ENCODE data around the gene SLC39A11.

Gene SLC39A11

DNA sequence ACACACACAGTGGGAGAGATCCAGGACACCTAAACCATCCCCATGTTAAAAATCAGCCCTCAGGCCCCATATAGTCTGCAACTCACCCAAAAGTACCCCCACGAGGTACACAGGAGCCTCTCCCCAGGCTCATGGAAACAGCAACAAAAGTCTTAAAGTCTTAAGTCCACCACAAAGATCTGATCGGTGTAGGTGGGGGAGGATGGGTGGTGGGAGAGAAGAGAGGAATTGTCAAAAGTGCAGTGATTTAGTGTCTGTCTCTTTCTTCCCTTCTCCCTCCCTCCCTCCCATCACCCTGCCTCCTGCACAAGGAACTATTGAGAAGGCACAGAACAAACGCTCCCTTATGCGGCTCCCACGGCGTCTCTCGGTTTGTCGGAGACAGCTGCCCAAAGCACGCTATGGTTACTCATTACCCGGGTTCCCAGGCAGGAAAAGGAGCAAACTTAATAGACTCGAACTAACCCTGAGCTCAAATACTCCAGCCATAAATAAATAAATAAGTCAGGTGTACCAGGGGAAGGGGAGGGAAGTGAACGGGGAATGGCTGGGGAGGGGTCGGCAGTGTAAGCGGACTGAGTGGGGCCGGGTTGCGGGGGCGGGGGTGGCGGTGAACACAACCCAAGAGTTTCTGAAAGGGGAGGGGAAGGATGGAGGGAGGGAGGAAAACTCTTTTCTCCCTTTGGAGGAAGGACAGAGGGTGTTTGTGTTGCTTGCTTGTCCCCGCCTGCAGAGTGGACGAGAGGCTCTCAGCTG lies 477.4 kb downstream of the SLC39A11 start:
- in situ Hi-C loops (cut with HindIII; ENCODE audit: low sequenced_read_pairs): loop anchor here (5.0 kb wide), 1 partner anchor 97 kb away; no protein-coding TSS in a partner anchor

DNA sequence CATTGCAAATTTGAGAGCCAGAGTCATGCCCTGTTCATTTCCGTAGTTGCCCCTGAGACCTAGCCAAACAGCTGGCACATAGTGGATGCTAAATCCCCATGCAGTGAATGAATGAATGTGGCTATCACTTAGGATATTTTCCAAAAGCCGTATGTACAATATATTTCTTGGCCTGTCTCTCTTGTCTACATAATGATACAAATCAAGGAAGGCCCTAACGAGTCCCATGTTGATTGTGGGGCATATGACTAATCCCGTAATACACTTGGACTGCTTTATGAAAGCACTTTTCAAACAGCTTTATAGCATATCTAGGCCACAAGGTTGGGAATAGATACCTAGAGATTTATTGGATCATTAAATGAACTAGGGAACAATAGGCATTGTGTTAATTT lies 478.0 kb downstream of the SLC39A11 start:
- in situ Hi-C loops (cut with HindIII; ENCODE audit: low sequenced_read_pairs): loop anchor here (5.0 kb wide), 1 partner anchor 98 kb away; no protein-coding TSS in a partner anchor

GRCh38 chr17:72613806-72614292 lies 478.6 kb downstream of the SLC39A11 start:
- in situ Hi-C loops (cut with HindIII; ENCODE audit: low sequenced_read_pairs): loop anchor here (5.0 kb wide), 1 partner anchor 98 kb away; no protein-coding TSS in a partner anchor

DNA sequence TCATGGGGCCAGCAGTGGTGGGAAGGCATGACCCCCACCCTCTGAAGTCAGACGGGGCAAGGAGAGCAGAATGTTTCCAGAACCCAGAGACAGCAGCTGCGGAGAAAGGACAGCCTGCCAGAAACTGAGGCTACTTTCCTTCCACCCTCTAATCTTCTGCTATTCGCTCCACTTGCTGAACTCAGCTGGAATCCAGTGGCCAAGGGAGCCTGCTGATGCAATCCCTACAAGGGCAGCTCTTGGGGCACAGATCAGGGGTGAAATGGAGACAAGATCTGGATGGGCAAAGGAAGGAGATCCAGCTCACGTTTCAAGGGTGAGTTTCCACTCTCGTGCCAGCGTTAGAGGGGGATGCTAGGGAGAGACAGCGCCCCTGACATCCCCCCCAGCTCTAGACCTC lies 479.1 kb downstream of the SLC39A11 start:
- in situ Hi-C loops (cut with HindIII; ENCODE audit: low sequenced_read_pairs): loop anchor here (5.0 kb wide), 1 partner anchor 99 kb away; no protein-coding TSS in a partner anchor

DNA sequence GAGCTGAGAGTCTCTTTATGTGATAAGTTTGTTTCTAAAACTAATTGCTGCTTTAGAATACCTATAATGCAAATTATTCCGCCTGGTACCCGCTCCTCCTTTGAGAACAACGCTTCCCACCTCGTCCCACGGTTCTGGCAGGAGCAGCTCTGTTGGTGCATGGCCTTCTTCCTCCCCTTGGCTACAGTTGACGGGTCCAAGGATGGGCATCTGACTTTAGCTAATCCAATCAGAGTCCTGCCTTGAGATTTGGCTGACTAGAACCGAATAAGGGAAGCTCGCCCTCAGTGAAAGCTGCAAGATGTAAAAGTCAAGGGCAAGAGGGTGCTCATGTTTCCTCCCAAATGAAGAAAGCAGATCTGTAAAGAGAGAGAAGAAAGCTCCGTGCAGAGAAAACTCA lies 481.3 kb downstream of the SLC39A11 start:
- in situ Hi-C loops (cut with HindIII; ENCODE audit: low sequenced_read_pairs): loop anchor here (5.0 kb wide), 1 partner anchor 101 kb away; no protein-coding TSS in a partner anchor

GRCh38 chr17:72609501-72609900 lies 483.0 kb downstream of the SLC39A11 start:
- in situ Hi-C loops (cut with HindIII; ENCODE audit: low sequenced_read_pairs): no loop called here

GRCh38 chr17:72608436-72608835 lies 484.1 kb downstream of the SLC39A11 start:
- in situ Hi-C loops (cut with HindIII; ENCODE audit: low sequenced_read_pairs): no loop called here

DNA sequence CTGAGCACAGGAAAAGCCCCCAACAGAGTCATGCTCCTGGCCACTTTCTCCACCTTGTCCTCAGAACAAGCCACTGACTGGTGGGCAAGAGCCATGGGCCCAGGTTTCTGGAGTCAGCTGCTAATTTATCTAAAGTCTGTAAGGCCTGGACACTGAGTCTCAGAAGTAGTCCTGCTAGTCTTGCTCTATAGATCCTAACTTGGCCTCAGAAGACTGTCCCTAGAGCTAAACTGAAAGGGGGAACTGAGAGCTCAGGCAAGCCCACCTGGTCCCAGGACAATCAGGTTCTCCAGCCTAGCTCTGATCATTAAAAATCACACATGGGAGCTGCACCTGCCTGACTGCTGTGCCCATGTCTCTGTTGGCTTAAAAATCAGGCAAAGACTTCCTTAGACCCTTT lies 485.8 kb downstream of the SLC39A11 start:
- in situ Hi-C loops (cut with HindIII; ENCODE audit: low sequenced_read_pairs): no loop called here

GRCh38 chr17:72605543-72605942 lies 486.9 kb downstream of the SLC39A11 start:
- in situ Hi-C loops (cut with HindIII; ENCODE audit: low sequenced_read_pairs): no loop called here

DNA sequence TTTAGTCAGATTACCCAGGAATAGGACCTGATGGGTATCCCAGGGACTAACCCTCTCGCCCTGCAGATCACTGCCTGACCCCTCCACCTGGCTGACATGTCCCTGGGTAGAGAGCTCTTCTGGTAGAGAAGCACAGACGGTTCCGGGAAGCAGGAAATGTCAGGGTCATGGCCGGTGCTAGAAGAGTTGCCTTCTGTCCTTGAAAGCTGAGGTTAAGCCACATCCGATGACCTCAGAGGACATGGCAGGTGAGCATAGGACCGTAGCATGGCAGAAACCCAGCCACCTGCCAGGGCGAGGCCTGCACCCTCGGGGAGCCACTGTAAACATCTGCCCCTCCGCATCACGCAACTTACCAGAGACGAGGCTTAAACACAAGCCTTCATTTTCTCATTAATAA lies 488.0 kb downstream of the SLC39A11 start:
- in situ Hi-C loops (cut with HindIII; ENCODE audit: low sequenced_read_pairs): loop anchor here (5.0 kb wide), 3 partner anchors 33 to 383 kb away; no protein-coding TSS in a partner anchor

DNA sequence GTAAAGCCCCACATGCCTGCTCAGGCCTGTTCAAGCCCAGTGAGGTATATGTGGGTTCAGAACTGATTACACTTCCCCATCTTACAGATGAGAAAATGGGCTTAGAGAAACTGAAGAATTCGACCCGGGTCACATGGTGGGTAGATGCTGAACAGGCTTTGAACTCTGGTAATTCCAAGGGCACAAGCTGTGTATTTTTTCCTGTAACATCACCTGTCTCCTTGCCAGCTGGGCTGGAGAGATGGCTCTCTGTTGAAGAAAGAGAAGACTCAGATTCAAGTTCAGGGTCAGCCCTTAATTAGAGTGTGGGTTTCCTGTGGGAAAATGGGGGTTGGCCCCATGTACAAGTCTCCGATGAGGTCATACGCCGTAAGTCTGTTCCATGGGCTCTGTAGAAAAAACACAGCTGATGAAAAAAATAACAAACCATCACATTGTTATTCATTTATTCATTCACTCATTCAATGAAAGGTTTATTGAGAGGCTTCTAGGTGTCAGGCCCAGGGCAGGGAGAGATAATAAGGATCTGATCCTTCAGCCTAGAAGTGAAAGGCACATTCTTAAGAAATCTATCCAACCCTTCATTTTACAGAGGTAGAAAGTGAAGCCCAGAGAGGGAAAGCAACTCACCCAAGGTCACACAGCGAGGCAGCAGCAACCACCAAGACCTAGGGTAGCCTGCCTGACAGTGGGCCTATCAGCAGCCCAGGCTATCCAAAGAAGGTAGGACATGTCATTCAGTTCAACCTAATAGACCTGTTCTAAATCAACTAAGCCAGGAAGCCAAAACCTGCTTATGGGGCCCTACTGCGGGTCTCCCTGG lies 488.9 kb downstream of the SLC39A11 start:
- in situ Hi-C loops (cut with HindIII; ENCODE audit: low sequenced_read_pairs): loop anchor here (5.0 kb wide), 3 partner anchors 34 to 384 kb away; no protein-coding TSS in a partner anchor

GRCh38 chr17:72602517-72603419 lies 489.7 kb downstream of the SLC39A11 start:
- in situ Hi-C loops (cut with HindIII; ENCODE audit: low sequenced_read_pairs): loop anchor here (5.0 kb wide), 3 partner anchors 35 to 385 kb away; no protein-coding TSS in a partner anchor

GRCh38 chr17:72600934-72601333 lies 491.6 kb downstream of the SLC39A11 start:
- in situ Hi-C loops (cut with HindIII; ENCODE audit: low sequenced_read_pairs): loop anchor here (5.0 kb wide), 3 partner anchors 36 to 386 kb away; no protein-coding TSS in a partner anchor

DNA sequence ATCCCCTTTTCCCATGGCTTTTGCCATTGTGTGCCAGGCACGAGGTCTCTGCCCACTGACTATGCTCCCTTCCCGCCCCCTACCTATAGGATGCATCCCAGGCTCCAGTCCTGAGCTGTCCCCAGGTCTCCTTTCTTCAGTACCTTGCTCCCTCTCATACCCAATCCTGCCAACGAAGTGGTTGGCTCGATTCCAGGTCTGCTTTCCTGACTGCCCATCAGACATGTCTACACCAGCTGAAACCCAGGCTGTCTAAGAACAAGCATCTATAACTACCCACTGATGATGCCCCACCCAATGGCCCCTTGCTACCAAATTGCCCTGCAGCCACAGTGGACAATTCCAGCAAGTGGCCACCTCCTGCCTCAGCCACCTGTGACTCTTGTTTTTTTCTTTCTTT lies 492.6 kb downstream of the SLC39A11 start:
- in situ Hi-C loops (cut with HindIII; ENCODE audit: low sequenced_read_pairs): loop anchor here (5.0 kb wide), 3 partner anchors 37 to 387 kb away; no protein-coding TSS in a partner anchor

DNA sequence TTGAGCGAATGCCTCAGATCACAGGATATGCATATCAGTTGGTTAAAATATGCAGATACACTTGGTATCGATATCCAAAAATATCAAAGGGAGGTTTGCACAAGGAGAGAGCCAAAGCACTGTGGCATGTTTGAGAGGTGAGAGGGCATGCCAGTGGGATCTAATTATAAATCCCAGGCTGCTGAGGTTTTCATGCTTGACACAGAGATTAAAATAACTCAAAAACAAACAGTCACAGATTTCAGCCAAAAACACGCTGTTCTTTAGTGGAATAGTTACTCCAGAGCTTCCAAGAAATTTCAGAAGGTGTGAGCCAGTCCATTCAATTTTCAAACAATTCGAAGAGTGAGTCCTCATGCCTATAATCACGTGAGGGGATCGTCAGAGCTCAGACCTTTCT lies 493.8 kb downstream of the SLC39A11 start:
- in situ Hi-C loops (cut with HindIII; ENCODE audit: low sequenced_read_pairs): no loop called here

DNA sequence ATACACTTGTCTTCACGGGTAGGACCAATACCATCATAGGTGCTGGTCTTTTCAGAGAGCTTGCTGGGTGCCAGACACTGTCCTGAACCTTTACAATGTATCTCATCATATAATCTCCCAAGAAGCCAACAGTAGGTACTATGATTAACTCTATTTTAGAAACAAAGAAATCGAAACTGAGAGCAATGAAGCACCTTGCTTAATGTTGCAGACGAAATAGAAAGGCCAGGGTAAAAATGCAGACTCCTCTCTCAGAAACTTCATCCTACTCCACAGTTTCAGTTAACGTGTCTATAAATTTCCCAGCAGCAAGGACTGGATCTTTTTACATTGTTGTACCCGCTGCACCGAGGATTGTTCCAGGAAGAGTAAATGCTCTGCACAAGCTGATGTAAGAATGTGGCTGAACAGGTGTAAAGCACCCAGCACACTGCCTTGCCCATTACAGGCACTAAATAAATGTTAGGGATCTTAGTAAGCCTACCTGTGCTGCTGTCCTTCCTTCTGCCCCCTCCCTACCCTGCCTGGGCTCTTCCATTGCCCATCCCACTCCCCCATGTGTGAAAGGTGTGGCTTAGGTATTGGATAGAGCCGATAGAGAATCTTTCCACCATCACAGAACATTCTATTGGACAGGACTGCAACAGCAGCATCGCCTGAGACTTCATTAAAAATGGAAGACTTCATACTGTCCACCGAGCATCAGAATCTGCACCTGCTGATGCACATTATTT lies 495.0 kb downstream of the SLC39A11 start:
- in situ Hi-C loops (cut with HindIII; ENCODE audit: low sequenced_read_pairs): no loop called here
